Osteocyte (in vitro differentiated cells): ENCODE data around the gene PRKCQ. TPM values are rescaled to one million over a fixed set of nuclear protein-coding genes. Genes with fewer than 3 reads are reported as not detected.

ENCODE experiments used
- DNase-seq: peaks from one replicate; pipeline ENCODE4 v3.0.0; 2021; ENCODE audit warnings: mixed read lengths; ENCODE audit not compliant: unreplicated experiment; ENCODE audit errors: extremely low spot score
- H3K27ac Mint-ChIP-seq: one replicate; pipeline ENCODE4 v1.8.0; 2021; ENCODE audit warnings: mild to moderate bottlenecking, mixed read lengths; ENCODE audit not compliant: unreplicated experiment
- H3K27me3 Mint-ChIP-seq: one replicate; pipeline ENCODE4 v1.8.0; 2021; ENCODE audit warnings: mixed read lengths; ENCODE audit not compliant: unreplicated experiment
- H3K36me3 Mint-ChIP-seq: one replicate; pipeline ENCODE4 v1.8.0; 2021; ENCODE audit warnings: mixed read lengths; ENCODE audit not compliant: unreplicated experiment
- H3K4me1 Mint-ChIP-seq: one replicate; pipeline ENCODE4 v1.8.0; 2021; ENCODE audit warnings: mixed read lengths; ENCODE audit not compliant: unreplicated experiment
- H3K4me3 Mint-ChIP-seq: one replicate; pipeline ENCODE4 v1.8.0; 2021; ENCODE audit warnings: mild to moderate bottlenecking, moderate library complexity, mixed read lengths; ENCODE audit not compliant: unreplicated experiment
- H3K9me3 Mint-ChIP-seq: one replicate; pipeline ENCODE4 v1.8.0; 2021; ENCODE audit warnings: mixed read lengths; ENCODE audit not compliant: unreplicated experiment
- CTCF ChIP-seq: fragments of 200-600 bp; sonication (generic); IDR thresholded peaks from 2 replicates; pipeline ENCODE4 v1.5.0; 2021; ENCODE audit warnings: antibody characterized with exemption, mild to moderate bottlenecking, moderate library complexity
- total RNA-seq: library from RNA; stranded (reverse); gene quantifications from 2 replicates; pipeline ENCODE4 v1.2.1, GENCODE V29; 2021

Gene PRKCQ
- total RNA-seq, 1 donor from 2014 or later: 0.11 TPM

- TF ChIP-seq CTCF: no peak
- DNase-seq: no peak
- peaks cover 29% of the 10 kb centered on the region for H3K4me1 Mint-ChIP-seq
- H3K27me3 Mint-ChIP-seq: peaks cover 7% of the 10 kb centered on the region
- no peak overlapping the region for H3K27ac Mint-ChIP-seq
- H3K36me3 Mint-ChIP-seq: peaks cover 4% of the 10 kb centered on the region
- H3K9me3 Mint-ChIP-seq: peaks cover 11% of the 10 kb centered on the region
- no peak overlapping the region for H3K4me3 Mint-ChIP-seq
Observed at GRCh38 chr10:6379015-6379776, 200.9 kb downstream of the PRKCQ start.
